GM23338 (cell line): ENCODE measurements around the gene LMAN1L.

Experiments
- CREB1 ChIP-seq: fragments of 250-450 bp; sonication (Bioruptor Pico); IDR thresholded peaks from 2 replicates; pipeline ENCODE4 v1.5.0; 2020; ENCODE audit warnings: low read depth, mild to moderate bottlenecking, moderate library complexity
- EZH2 ChIP-seq: fragments of 200-600 bp; sonication (generic); IDR thresholded peaks from one replicate; pipeline ENCODE4 v1.8.0; 2017; ENCODE audit warnings: antibody characterized with exemption, mild to moderate bottlenecking, low read depth; ENCODE audit not compliant: unreplicated experiment
- EZH2phosphoT487 ChIP-seq: fragments of 200-600 bp; sonication (generic); IDR thresholded peaks from one replicate; pipeline ENCODE4 v1.8.1; 2018; ENCODE audit warnings: antibody characterized with exemption; ENCODE audit not compliant: unreplicated experiment
- JUNB ChIP-seq: IDR thresholded peaks from one replicate; pipeline ENCODE4 v1.6.1; 2016; ENCODE audit warnings: antibody characterized with exemption; ENCODE audit not compliant: unreplicated experiment
- NANOG ChIP-seq: IDR thresholded peaks from 2 replicates; pipeline ENCODE4 v1.6.1; 2016; ENCODE audit warnings: antibody characterized with exemption, borderline replicate concordance
- POLR2AphosphoS5 ChIP-seq: IDR thresholded peaks from 2 replicates; pipeline ENCODE4 v1.6.1; 2016; ENCODE audit warnings: antibody characterized with exemption, low read depth
- ZNF114 ChIP-seq: fragments of 250-450 bp; sonication (Bioruptor Pico); IDR thresholded peaks from 2 replicates; pipeline ENCODE4 v1.5.0; 2020; ENCODE audit warnings: mild to moderate bottlenecking, moderate library complexity
- ZNF331 ChIP-seq: fragments of 250-450 bp; sonication (Bioruptor Pico); IDR thresholded peaks from 2 replicates; pipeline ENCODE4 v1.5.0; 2020; ENCODE audit warnings: low read depth, mild to moderate bottlenecking, moderate library complexity
- TF ChIP-seq, protein P1 (sequence below), 2 experiments: fragments of 200-600 bp in 1 of 2; sonication (generic) in 1 of 2; conservative IDR thresholded peaks; 2 replicates each; pipeline versions ENCODE4 v1.5.1 to v1.6.1; 2016 to 2017; ENCODE audit warnings: antibody characterized with exemption in 2 of 2, low read depth in 2 of 2, mild to moderate bottlenecking in 2 of 2, moderate library complexity in 1 of 2
- TF ChIP-seq, protein P2 (sequence below): IDR thresholded peaks from one replicate; pipeline ENCODE4 v1.6.1; 2018; ENCODE audit warnings: antibody characterized with exemption; ENCODE audit not compliant: unreplicated experiment
- TF ChIP-seq, protein P3 (sequence below): fragments of 250-450 bp; sonication (Bioruptor Pico); IDR thresholded peaks from 2 replicates; pipeline ENCODE4 v1.5.0; 2020; ENCODE audit warnings: mild to moderate bottlenecking, moderate library complexity
- TF ChIP-seq, protein P4 (sequence below): IDR thresholded peaks from 2 replicates; pipeline ENCODE4 v1.6.1; 2016; ENCODE audit warnings: antibody characterized with exemption

DNA sequence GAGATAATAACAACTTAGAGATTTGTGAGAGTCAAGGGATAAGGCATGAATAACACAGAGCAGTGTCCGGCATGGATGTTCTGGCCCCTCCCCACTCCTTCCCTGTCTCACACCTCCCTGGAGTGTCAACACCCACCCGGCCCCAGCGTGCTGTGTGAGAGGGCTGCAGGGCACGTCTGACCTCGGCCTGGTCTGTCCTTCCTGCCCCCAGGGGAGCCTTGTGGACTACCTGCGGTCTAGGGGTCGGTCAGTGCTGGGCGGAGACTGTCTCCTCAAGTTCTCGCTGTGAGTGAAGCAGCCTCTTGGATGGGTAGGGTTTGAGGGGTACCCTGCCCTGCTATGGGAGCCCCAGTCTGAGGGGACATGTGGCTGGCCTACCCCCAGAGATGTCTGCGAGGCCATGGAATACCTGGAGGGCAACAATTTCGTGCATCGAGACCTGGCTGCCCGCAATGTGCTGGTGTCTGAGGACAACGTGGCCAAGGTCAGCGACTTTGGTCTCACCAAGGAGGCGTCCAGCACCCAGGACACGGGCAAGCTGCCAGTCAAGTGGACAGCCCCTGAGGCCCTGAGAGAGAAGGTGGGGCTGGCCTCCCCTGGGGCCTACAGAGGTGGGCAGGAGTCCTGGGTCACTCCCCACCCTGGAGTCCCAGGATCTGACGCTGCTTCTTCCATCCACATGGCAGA lies 11.2 kb upstream of the LMAN1L start:
- no peak for TF ChIP-seq JUNB
- no peak for TF ChIP-seq EZH2phosphoT487
- TF ChIP-seq, protein P1, sequence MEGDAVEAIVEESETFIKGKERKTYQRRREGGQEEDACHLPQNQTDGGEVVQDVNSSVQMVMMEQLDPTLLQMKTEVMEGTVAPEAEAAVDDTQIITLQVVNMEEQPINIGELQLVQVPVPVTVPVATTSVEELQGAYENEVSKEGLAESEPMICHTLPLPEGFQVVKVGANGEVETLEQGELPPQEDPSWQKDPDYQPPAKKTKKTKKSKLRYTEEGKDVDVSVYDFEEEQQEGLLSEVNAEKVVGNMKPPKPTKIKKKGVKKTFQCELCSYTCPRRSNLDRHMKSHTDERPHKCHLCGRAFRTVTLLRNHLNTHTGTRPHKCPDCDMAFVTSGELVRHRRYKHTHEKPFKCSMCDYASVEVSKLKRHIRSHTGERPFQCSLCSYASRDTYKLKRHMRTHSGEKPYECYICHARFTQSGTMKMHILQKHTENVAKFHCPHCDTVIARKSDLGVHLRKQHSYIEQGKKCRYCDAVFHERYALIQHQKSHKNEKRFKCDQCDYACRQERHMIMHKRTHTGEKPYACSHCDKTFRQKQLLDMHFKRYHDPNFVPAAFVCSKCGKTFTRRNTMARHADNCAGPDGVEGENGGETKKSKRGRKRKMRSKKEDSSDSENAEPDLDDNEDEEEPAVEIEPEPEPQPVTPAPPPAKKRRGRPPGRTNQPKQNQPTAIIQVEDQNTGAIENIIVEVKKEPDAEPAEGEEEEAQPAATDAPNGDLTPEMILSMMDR (conservative IDR thresholded peaks at IDR 0.05; ENCODE audit: low read depth in 2 of 2) = no peak
- TF ChIP-seq, protein P2, sequence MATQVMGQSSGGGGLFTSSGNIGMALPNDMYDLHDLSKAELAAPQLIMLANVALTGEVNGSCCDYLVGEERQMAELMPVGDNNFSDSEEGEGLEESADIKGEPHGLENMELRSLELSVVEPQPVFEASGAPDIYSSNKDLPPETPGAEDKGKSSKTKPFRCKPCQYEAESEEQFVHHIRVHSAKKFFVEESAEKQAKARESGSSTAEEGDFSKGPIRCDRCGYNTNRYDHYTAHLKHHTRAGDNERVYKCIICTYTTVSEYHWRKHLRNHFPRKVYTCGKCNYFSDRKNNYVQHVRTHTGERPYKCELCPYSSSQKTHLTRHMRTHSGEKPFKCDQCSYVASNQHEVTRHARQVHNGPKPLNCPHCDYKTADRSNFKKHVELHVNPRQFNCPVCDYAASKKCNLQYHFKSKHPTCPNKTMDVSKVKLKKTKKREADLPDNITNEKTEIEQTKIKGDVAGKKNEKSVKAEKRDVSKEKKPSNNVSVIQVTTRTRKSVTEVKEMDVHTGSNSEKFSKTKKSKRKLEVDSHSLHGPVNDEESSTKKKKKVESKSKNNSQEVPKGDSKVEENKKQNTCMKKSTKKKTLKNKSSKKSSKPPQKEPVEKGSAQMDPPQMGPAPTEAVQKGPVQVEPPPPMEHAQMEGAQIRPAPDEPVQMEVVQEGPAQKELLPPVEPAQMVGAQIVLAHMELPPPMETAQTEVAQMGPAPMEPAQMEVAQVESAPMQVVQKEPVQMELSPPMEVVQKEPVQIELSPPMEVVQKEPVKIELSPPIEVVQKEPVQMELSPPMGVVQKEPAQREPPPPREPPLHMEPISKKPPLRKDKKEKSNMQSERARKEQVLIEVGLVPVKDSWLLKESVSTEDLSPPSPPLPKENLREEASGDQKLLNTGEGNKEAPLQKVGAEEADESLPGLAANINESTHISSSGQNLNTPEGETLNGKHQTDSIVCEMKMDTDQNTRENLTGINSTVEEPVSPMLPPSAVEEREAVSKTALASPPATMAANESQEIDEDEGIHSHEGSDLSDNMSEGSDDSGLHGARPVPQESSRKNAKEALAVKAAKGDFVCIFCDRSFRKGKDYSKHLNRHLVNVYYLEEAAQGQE = no peak
- TF ChIP-seq ZNF114 (CRISPR knock-in tag) = no peak
- TF ChIP-seq POLR2AphosphoS5 = no peak
- TF ChIP-seq EZH2 = no peak
- TF ChIP-seq NANOG = no peak
- TF ChIP-seq, protein P3, sequence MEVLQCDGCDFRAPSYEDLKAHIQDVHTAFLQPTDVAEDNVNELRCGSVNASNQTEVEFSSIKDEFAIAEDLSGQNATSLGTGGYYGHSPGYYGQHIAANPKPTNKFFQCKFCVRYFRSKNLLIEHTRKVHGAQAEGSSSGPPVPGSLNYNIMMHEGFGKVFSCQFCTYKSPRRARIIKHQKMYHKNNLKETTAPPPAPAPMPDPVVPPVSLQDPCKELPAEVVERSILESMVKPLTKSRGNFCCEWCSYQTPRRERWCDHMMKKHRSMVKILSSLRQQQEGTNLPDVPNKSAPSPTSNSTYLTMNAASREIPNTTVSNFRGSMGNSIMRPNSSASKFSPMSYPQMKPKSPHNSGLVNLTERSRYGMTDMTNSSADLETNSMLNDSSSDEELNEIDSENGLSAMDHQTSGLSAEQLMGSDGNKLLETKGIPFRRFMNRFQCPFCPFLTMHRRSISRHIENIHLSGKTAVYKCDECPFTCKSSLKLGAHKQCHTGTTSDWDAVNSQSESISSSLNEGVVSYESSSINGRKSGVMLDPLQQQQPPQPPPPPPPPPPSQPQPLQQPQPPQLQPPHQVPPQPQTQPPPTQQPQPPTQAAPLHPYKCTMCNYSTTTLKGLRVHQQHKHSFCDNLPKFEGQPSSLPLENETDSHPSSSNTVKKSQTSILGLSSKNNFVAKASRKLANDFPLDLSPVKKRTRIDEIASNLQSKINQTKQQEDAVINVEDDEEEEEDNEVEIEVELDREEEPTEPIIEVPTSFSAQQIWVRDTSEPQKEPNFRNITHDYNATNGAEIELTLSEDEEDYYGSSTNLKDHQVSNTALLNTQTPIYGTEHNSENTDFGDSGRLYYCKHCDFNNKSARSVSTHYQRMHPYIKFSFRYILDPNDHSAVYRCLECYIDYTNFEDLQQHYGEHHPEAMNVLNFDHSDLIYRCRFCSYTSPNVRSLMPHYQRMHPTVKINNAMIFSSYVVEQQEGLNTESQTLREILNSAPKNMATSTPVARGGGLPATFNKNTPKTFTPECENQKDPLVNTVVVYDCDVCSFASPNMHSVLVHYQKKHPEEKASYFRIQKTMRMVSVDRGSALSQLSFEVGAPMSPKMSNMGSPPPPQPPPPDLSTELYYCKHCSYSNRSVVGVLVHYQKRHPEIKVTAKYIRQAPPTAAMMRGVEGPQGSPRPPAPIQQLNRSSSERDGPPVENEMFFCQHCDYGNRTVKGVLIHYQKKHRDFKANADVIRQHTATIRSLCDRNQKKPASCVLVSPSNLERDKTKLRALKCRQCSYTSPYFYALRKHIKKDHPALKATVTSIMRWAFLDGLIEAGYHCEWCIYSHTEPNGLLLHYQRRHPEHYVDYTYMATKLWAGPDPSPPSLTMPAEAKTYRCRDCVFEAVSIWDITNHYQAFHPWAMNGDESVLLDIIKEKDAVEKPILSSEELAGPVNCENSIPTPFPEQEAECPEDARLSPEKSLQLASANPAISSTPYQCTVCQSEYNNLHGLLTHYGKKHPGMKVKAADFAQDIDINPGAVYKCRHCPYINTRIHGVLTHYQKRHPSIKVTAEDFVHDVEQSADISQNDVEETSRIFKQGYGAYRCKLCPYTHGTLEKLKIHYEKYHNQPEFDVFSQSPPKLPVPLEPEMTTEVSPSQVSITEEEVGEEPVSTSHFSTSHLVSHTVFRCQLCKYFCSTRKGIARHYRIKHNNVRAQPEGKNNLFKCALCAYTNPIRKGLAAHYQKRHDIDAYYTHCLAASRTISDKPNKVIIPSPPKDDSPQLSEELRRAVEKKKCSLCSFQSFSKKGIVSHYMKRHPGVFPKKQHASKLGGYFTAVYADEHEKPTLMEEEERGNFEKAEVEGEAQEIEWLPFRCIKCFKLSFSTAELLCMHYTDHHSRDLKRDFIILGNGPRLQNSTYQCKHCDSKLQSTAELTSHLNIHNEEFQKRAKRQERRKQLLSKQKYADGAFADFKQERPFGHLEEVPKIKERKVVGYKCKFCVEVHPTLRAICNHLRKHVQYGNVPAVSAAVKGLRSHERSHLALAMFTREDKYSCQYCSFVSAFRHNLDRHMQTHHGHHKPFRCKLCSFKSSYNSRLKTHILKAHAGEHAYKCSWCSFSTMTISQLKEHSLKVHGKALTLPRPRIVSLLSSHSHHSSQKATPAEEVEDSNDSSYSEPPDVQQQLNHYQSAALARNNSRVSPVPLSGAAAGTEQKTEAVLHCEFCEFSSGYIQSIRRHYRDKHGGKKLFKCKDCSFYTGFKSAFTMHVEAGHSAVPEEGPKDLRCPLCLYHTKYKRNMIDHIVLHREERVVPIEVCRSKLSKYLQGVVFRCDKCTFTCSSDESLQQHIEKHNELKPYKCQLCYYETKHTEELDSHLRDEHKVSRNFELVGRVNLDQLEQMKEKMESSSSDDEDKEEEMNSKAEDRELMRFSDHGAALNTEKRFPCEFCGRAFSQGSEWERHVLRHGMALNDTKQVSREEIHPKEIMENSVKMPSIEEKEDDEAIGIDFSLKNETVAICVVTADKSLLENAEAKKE = no peak
- no peak for TF ChIP-seq CREB1 (CRISPR knock-in tag)
- TF ChIP-seq, protein P4, sequence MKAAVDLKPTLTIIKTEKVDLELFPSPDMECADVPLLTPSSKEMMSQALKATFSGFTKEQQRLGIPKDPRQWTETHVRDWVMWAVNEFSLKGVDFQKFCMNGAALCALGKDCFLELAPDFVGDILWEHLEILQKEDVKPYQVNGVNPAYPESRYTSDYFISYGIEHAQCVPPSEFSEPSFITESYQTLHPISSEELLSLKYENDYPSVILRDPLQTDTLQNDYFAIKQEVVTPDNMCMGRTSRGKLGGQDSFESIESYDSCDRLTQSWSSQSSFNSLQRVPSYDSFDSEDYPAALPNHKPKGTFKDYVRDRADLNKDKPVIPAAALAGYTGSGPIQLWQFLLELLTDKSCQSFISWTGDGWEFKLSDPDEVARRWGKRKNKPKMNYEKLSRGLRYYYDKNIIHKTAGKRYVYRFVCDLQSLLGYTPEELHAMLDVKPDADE = no peak
- TF ChIP-seq ZNF331 (CRISPR knock-in tag) = no peak
